ELR (cell line): ENCODE results near the gene POU3F1.

Experiments
- DNase-seq: peaks from one replicate; pipeline ENCODE4 v3.0.0-alpha.2; 2015; ENCODE audit warnings: low read depth

Gene POU3F1

GRCh38 chr1:38004284-38005108 lies 42.1 kb downstream of the POU3F1 start:
- DNase-seq = peak; percentile 45

- DNase-seq = peak; percentile 38
Observed at GRCh38 chr1:38003261-38004250, 43.0 kb downstream of the POU3F1 start.

- peak; percentile 87 for DNase-seq
Observed at GRCh38 chr1:38000529-38001455, 45.8 kb downstream of the POU3F1 start.

- DNase-seq = no peak
Observed at GRCh38 chr1:38000233-38000528, 46.4 kb downstream of the POU3F1 start.

- peak; percentile 65 for DNase-seq
Observed at GRCh38 chr1:37999430-38000232, 47.0 kb downstream of the POU3F1 start.

GRCh38 chr1:37998913-37999429 lies 47.6 kb downstream of the POU3F1 start:
- DNase-seq = peak; percentile 19

- no peak for DNase-seq
Observed at GRCh38 chr1:37998089-37998808, 48.3 kb downstream of the POU3F1 start.

GRCh38 chr1:37997256-37998088 lies 49.1 kb downstream of the POU3F1 start:
- DNase-seq = no peak

- peak; percentile 30 for DNase-seq
Observed at GRCh38 chr1:37995751-37996345, 50.7 kb downstream of the POU3F1 start.

GRCh38 chr1:37994886-37995566 lies 51.6 kb downstream of the POU3F1 start:
- DNase-seq = no peak
